KMS-11 (cell line): ENCODE data around the gene MGMT.

ENCODE experiments used
- H2AFZ ChIP-seq: fragments of 200-600 bp; sonication (generic); 2 replicates; pipeline ENCODE4 v1.6.1; 2016; ENCODE audit warnings: antibody characterized with exemption, mixed run types, low read depth
- H3K27ac ChIP-seq: fragments of 200-600 bp; sonication (generic); 2 replicates; pipeline ENCODE4 v1.6.1; 2016; ENCODE audit warnings: mild to moderate bottlenecking, mixed run types
- H3K27me3 ChIP-seq: fragments of 200-600 bp; sonication (generic); 2 replicates; pipeline ENCODE4 v1.6.1; 2017; ENCODE audit warnings: mild to moderate bottlenecking, low read depth, mixed run types, moderate library complexity; ENCODE audit not compliant: insufficient read depth
- H3K36me3 ChIP-seq: fragments of 200-600 bp; sonication (generic); 2 replicates; pipeline ENCODE4 v1.6.1; 2017; ENCODE audit warnings: mild to moderate bottlenecking, mixed run types; ENCODE audit not compliant: insufficient read depth
- H3K4me1 ChIP-seq: fragments of 200-600 bp; sonication (generic); 2 replicates; pipeline ENCODE4 v1.6.1; 2016; ENCODE audit warnings: mild to moderate bottlenecking, low read depth, mixed run types; ENCODE audit not compliant: poor library complexity, severe bottlenecking
- H3K4me2 ChIP-seq: fragments of 200-600 bp; sonication (generic); 2 replicates; pipeline ENCODE4 v1.7.0; 2016; ENCODE audit warnings: mild to moderate bottlenecking, mixed run types
- H3K4me3 ChIP-seq: fragments of 200-600 bp; sonication (generic); IDR thresholded peaks from 2 replicates; pipeline ENCODE4 v1.6.1; 2017; ENCODE audit warnings: low read depth, low read length, mixed read lengths; ENCODE audit not compliant: insufficient read depth
- H3K79me2 ChIP-seq: fragments of 200-600 bp; sonication (generic); 2 replicates; pipeline ENCODE4 v1.6.1; 2016; ENCODE audit warnings: low read depth, mixed run types; ENCODE audit not compliant: insufficient read depth
- H3K9ac ChIP-seq: fragments of 200-600 bp; sonication (generic); 2 replicates; pipeline ENCODE4 v1.6.1; 2016; ENCODE audit warnings: mild to moderate bottlenecking, mixed run types
- H4K20me1 ChIP-seq: fragments of 200-600 bp; sonication (generic); 2 replicates; pipeline ENCODE4 v1.6.1; 2016; ENCODE audit warnings: mild to moderate bottlenecking, mixed run types; ENCODE audit not compliant: insufficient read depth
- TF ChIP-seq, protein P1 (sequence below): fragments of 200-600 bp; sonication (generic); conservative IDR thresholded peaks from 2 replicates; pipeline ENCODE4 v1.6.1; 2017; ENCODE audit warnings: low read depth, mild to moderate bottlenecking, antibody characterized with exemption, low read length, moderate library complexity, mixed read lengths

Gene MGMT

DNA sequence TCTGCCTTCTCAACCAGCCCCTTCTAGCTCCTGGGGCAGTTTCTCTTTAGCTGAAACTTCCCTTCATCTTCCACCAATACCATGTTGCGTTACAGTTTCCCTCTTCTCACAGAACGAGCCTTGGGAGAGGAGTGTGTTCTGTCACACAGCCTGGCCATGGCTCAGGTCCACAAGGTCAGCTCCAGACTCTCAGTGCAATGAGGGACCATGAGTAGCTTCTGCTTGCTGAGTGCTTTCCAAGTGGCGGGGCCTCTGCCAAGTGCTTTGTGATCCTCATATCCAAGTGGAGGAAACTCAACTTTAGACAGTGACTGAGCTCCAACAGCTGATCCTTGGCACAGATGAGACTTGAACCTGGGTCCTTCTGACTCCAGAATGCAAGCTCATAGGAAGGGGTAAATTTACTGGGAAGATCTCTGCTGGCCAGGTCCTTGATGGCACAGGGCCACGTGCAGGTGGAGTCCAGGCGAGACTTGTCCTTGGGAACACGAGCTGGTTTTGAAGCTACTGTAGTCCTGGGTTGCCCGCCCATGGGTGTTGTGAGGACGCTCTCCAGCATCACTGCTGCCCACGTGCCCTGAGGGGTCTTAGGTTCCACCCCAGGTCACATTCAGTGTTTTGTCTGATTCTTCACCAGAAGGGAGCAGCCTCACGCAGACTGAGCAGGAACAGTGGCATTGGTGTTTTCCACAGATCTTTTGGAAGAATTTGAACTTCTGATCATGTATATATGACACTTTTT lies 259.0 kb downstream of the MGMT start:
- Histone ChIP-seq H3K4me1 (no peaks in the 10 kb centered on the region), H4K20me1 (no peaks in the 10 kb centered on the region), H3K27me3 (no peaks in the 10 kb centered on the region), H3K4me3 (no peak overlapping the region), H3K4me2 (no peak overlapping the region), H3K9ac (no peak overlapping the region), H2AFZ (no peak overlapping the region), H3K79me2 (no peaks in the 10 kb centered on the region), H3K36me3 (no peaks in the 10 kb centered on the region), H3K27ac (no peak overlapping the region)
- TF ChIP-seq, protein P1, sequence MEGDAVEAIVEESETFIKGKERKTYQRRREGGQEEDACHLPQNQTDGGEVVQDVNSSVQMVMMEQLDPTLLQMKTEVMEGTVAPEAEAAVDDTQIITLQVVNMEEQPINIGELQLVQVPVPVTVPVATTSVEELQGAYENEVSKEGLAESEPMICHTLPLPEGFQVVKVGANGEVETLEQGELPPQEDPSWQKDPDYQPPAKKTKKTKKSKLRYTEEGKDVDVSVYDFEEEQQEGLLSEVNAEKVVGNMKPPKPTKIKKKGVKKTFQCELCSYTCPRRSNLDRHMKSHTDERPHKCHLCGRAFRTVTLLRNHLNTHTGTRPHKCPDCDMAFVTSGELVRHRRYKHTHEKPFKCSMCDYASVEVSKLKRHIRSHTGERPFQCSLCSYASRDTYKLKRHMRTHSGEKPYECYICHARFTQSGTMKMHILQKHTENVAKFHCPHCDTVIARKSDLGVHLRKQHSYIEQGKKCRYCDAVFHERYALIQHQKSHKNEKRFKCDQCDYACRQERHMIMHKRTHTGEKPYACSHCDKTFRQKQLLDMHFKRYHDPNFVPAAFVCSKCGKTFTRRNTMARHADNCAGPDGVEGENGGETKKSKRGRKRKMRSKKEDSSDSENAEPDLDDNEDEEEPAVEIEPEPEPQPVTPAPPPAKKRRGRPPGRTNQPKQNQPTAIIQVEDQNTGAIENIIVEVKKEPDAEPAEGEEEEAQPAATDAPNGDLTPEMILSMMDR, result no peak

DNA sequence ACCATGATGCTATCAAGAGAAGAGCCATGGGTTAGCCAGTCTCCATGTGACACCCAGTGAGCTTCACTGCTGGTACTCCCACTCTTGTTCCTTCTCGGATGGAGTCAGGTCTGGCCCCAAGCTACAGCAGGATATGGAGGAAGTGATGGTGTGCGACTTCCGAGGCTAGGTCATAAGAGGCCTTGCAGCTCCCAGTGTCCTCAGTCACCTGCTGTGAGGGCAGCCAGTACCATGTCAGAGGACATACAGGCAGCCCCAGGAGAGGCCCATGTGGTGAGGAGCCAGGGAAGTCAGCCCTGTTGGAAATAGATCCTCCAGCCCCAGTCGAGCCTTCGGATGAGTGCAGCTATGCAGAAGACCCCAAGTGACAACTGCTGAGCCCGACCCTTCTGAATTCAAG lies 260.0 kb downstream of the MGMT start:
- Histone ChIP-seq H3K79me2 (no peaks in the 10 kb centered on the region), H2AFZ (no peak overlapping the region), H3K4me3 (no peak overlapping the region), H4K20me1 (no peaks in the 10 kb centered on the region), H3K27me3 (no peaks in the 10 kb centered on the region), H3K27ac (no peak overlapping the region), H3K4me2 (no peak overlapping the region), H3K4me1 (no peaks in the 10 kb centered on the region), H3K9ac (no peak overlapping the region), H3K36me3 (no peaks in the 10 kb centered on the region)
- TF ChIP-seq, protein P1, result no peak

DNA sequence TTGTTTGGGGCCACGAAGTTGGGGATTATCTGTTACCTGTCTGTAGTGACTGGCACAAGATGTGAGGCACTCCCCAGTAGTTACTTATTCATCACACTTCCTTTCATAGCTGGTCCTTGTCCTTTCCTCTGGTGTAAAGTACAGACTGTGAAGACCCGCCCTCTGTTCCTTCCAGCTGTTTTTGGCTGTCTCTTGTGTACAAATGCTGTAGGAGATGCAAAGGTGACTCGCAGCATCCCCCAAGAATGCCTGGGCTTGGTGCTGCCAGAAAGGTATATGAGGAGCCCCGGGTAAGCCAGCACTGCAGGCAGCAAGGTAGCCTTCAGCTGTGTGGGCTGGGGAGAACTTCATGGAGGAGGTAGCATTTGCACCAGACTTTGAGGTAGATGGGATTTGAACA lies 260.5 kb downstream of the MGMT start:
- no peaks in the 10 kb centered on the region for H4K20me1 ChIP-seq
- no peak overlapping the region for H2AFZ ChIP-seq
- H3K79me2 ChIP-seq, result no peaks in the 10 kb centered on the region
- no peaks in the 10 kb centered on the region for H3K4me1 ChIP-seq
- no peak overlapping the region for H3K4me3 ChIP-seq
- H3K4me2 ChIP-seq, result no peak overlapping the region
- TF ChIP-seq, protein P1, result no peak
- no peaks in the 10 kb centered on the region for H3K36me3 ChIP-seq
- no peak overlapping the region for H3K27ac ChIP-seq
- H3K27me3 ChIP-seq, result no peaks in the 10 kb centered on the region
- no peak overlapping the region for H3K9ac ChIP-seq

DNA sequence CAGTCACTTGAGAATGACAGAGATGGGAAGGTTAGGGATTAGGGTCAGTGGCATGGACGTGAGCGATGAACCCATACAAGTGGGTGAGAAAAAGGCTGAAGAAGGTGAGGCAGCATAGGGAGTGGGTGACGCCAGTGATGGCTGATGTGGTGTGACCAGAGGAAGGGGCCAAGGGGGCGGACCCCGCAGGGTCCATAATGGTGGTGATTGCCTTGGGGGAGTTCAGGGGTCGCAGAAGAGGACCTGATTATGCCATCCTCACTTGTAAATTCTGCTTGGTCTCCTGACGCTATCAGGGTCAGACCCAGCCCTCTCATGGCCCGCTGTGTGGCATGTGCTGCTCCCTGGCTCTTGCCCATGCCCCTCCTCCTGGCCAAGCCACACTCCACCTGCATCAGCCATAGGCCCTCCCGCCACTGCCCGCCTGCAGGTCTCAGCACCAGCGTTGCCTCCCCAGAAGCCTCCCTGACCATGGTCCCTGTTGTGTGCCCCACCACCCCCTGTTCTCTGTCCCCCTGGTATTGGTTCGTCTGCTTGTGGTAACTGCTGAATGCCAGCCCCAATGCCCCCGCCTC lies 261.3 kb downstream of the MGMT start:
- no peak overlapping the region for H2AFZ ChIP-seq
- no peaks in the 10 kb centered on the region for H4K20me1 ChIP-seq
- H3K4me2 ChIP-seq, result no peak overlapping the region
- H3K4me1 ChIP-seq, result no peaks in the 10 kb centered on the region
- no peaks in the 10 kb centered on the region for H3K36me3 ChIP-seq
- TF ChIP-seq, protein P1, result no peak
- no peak overlapping the region for H3K9ac ChIP-seq
- no peak overlapping the region for H3K27ac ChIP-seq
- no peak overlapping the region for H3K4me3 ChIP-seq
- no peaks in the 10 kb centered on the region for H3K27me3 ChIP-seq
- no peaks in the 10 kb centered on the region for H3K79me2 ChIP-seq
